ENCODE data around the gene TEF.
A peak's percentile ranks its signal among the peaks of the same experiment; 100 is the strongest.

TEF gene

DNA sequence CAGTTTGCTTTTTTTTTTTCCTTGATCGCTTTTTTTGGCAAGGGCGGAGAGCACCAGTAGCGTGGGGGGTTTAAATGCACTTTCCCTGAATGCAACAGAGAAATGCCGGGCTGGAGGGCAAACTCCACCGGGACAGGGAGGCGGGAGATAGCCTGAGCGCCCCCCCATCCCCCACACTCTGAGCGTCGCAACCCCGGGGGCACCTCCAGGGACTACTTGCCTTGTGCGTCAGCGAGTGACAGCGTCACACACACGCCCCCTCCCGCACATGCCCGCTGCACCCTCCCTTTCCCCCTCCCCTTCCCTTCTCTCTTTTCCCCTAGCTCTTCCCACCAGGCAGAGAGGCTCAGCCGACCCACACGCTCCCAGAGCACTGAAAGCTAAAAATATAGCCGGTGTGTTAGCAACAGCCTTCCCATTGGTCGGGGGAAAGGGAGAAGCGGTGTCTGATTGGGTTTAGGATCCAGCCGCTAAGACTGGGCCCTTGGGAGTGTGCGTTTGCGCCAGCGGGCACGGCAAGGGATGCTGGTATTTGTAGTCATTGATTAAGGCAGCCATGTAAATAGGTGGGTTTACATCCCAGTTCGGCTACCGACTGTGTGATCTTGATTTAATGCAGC, 66.6 kb downstream of the TEF start:
- Histone ChIP-seq H3F3A (ENCODE audit: insufficient read depth, low read length) (no peaks in the 10 kb centered on the region), H3K9me2 (ENCODE audit: low read depth, low read length) (no peaks in the 10 kb centered on the region), H3K27me3 (ENCODE audit: insufficient read depth, low read length) (no peaks in the 10 kb centered on the region), H2AFZ (ENCODE audit: low read length) (no peak overlapping the region), H4K20me1 (ENCODE audit: insufficient read depth, low read length) (no peaks in the 10 kb centered on the region), H3K4me3 (ENCODE audit: low read depth, low read length, poor library complexity, severe bottlenecking) (peak overlapping the region; percentile 87), H3K4me1 (ENCODE audit: insufficient read depth, low read length, severe bottlenecking) (peaks cover 21% of the 10 kb centered on the region), H3K36me3 (ENCODE audit: insufficient read depth, low read length) (peaks cover 6% of the 10 kb centered on the region; the same call in 1 of the 2 replicates), H3K9me3 (ENCODE audit: low read length) (no peaks in the 10 kb centered on the region), H3K4me2 (ENCODE audit: low read length) (peak overlapping the region; percentile 92), H3K9ac (ENCODE audit: low read length) (peak overlapping the region; percentile 95), H3K79me2 (ENCODE audit: insufficient read depth, low read length) (peaks cover 22% of the 10 kb centered on the region), H3K27ac (ENCODE audit: low read depth, low read length, poor library complexity, severe bottlenecking) (peak overlapping the region; percentile 98)
- no peak for TF ChIP-seq EZH2 (IDR thresholded peaks at IDR 0.05; ENCODE audit: borderline replicate concordance, low read length)
- TF ChIP-seq, protein P1, sequence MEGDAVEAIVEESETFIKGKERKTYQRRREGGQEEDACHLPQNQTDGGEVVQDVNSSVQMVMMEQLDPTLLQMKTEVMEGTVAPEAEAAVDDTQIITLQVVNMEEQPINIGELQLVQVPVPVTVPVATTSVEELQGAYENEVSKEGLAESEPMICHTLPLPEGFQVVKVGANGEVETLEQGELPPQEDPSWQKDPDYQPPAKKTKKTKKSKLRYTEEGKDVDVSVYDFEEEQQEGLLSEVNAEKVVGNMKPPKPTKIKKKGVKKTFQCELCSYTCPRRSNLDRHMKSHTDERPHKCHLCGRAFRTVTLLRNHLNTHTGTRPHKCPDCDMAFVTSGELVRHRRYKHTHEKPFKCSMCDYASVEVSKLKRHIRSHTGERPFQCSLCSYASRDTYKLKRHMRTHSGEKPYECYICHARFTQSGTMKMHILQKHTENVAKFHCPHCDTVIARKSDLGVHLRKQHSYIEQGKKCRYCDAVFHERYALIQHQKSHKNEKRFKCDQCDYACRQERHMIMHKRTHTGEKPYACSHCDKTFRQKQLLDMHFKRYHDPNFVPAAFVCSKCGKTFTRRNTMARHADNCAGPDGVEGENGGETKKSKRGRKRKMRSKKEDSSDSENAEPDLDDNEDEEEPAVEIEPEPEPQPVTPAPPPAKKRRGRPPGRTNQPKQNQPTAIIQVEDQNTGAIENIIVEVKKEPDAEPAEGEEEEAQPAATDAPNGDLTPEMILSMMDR (IDR thresholded peaks at IDR 0.05; ENCODE audit: low read length), result no peak
